GM21529 (cell line): ENCODE measurements around the gene RNASE4.
"Not testable (repeated sequence)": the region's sequence is repeated elsewhere in the genome, so short reads cannot be mapped to it uniquely, and the experiment has no call there.

Source experiments
- ATAC-seq: cut with Tn5 transposase; IDR thresholded peaks from one replicate; pipeline ENCODE4 v1.9.1; 2021; ENCODE audit not compliant: unreplicated experiment

RNASE4 gene

DNA sequence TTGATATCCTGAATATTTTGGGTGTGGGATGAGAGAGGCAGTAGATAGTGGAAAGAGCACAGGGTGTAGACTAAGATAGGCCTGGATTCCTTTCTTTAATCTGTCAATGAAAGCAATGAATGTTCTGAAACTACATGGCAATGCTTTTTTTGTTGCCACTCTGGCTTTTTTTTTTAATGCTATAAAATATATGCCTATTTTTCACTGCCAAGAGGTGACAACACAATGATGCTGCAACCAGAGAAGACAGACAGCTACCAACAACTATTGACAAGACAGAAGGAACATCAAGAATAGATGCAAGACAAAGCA, 13.6 kb downstream of the RNASE4 start:
- ATAC-seq, result no peak

DNA sequence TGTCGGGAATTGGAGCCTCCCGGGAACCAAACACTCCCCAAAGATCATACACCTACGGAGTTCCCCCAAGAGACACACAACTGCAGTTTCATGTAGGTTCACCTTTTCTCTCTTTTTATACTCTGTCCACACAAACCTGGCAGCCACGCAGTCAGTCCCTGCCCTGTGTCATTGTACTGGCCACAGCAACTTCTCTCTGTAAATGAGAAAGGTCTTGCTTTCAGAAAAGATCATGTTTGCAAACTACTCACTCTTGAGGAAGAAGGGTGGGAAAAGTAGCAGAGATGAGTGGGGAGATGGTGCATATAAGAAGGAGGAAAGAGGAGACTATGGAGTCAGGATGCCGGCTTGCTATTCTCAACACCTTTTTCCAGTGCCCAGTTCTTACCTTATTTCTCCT, 14.6 kb downstream of the RNASE4 start:
- ATAC-seq, result no peak

DNA sequence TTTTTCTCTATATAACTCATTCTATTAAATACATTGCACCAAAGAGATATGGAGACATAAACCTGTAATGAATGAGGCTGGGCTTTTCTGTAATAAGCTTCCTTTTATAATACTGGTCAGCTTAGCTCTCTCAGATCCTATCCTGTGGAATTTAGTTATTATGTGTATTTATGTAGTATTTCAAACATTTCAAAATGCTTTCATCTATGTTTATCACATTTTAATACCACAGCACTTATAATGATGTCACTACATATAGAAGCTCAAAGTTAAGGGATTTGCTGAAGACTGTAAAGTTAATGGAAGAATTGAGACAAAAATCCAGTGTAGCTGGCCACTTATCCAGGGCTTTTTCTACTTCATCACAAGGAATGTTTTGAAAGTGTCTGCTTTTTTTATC, 15.6 kb downstream of the RNASE4 start:
- no peak for ATAC-seq

GRCh38 chr14:20700965-20701364, 16.6 kb downstream of the RNASE4 start:
- not testable (repeated sequence) for ATAC-seq

- no peak for ATAC-seq
These were observed 22.4 kb downstream of the RNASE4 start for GRCh38 chr14:20706657-20707355.

DNA sequence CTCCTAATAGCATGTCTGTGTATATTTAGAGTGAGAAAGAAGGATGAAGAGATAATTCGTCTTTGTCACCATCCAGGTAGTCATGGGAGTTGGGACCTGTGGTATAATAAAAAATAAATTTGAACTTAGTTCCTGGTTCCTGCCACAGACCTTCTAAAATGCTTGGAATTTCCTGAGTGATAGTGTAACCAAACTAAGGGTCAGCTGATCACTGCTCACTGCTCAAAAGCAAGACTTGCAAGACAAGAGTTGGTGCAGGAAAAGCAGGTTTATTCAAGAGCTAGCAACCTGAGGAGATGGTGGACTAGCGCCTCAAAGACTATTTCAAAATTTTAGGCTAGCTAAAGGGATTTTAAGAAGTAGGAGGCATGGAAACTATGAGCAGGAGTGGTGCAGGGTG, 23.3 kb downstream of the RNASE4 start:
- no peak for ATAC-seq

GRCh38 chr14:20711261-20711660, 26.9 kb downstream of the RNASE4 start:
- ATAC-seq, result no peak

- no peak for ATAC-seq
These were observed 27.3 kb downstream of the RNASE4 start for GRCh38 chr14:20711685-20712084.

DNA sequence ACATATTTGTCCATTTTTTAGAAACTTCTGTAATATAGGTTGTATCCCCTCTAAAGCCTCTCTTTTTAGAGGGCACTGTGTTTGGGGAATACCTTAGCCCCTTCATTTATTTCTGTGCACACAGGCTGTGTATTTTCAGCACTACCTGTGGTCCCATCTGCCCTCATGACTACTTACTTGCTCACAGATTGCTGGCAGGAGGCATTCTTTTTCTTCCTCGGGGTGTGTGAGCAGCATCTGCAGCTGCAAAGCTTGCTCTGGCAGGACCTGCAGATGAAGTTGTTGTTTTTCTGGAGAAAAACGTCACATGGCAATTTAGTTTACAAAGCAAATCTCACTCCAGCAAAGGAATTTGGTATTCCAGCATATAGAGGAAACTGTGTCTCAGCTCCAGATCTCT, 28.5 kb downstream of the RNASE4 start:
- no peak for ATAC-seq

- no peak for ATAC-seq
These were observed 30.4 kb downstream of the RNASE4 start for GRCh38 chr14:20714593-20715250.

DNA sequence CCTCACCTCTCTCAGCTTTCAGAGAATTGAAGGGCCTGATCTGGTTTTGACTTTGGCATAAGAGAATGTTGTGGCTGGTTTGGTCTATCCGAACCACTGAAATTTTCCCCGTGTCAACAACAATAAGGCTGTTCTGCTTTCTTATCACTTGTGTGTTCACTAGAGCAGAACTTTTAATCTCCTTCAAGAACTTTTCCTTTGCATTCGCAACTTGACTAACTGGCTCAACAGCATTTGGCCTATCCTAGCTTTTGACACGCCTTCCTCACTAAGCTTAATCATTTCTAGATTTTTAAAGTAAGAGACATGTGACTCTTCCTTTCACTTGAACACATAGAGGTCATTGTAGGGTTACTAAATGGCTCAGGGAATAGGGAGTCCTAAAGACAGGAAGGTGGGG, 35.4 kb downstream of the RNASE4 start:
- ATAC-seq, result no peak

- ATAC-seq, result no peak
These were observed 36.4 kb downstream of the RNASE4 start for GRCh38 chr14:20720741-20721140.

- no peak for ATAC-seq
These were observed 37.7 kb downstream of the RNASE4 start for GRCh38 chr14:20722016-20722415.

DNA sequence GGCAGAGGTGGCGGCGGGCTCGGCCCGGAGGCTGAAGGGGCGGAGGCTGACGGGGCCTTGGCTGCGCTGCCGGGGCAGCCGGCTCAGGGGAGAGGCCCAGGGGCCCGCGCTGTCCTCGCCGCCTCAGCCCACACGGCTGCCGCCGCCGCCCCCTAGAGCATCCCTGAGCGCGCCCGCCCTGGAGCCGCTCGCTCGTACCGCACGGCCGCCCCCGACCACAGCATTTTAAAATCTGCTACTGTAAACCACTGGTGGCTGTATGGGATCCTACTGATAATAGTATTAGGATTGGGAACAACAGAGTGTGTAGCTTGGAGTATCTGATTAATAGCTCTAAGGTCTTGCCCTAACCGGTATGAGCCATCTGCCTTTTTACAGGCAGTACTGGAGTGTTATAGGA, 39.1 kb downstream of the RNASE4 start:
- ATAC-seq, result no peak

DNA sequence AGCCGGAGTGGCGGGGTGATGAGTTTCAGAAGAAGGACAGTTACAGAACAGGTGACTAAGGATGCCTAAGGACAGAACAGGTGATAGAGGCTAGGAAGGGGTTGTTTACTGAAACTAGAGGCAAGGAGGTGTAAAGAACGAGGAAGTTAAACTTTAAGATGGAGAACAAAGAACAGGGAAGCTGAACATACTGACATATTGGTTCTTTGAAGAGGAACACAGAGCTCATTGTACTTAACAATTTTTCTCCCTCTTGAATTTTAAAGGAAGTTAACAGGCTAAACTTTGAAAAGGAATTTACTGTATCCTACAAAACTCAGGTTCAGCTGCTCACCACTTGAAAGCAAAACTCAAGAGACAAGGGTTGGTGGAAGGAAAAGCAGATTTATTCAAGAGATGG, 41.8 kb downstream of the RNASE4 start:
- not testable (repeated sequence) for ATAC-seq

GRCh38 chr14:20726531-20726930, 42.2 kb downstream of the RNASE4 start:
- ATAC-seq, result no peak

GRCh38 chr14:20730891-20731290, 46.5 kb downstream of the RNASE4 start:
- no peak for ATAC-seq

GRCh38 chr14:20732477-20732876, 48.1 kb downstream of the RNASE4 start:
- no peak for ATAC-seq

GRCh38 chr14:20732979-20733635, 48.7 kb downstream of the RNASE4 start:
- no peak for ATAC-seq

DNA sequence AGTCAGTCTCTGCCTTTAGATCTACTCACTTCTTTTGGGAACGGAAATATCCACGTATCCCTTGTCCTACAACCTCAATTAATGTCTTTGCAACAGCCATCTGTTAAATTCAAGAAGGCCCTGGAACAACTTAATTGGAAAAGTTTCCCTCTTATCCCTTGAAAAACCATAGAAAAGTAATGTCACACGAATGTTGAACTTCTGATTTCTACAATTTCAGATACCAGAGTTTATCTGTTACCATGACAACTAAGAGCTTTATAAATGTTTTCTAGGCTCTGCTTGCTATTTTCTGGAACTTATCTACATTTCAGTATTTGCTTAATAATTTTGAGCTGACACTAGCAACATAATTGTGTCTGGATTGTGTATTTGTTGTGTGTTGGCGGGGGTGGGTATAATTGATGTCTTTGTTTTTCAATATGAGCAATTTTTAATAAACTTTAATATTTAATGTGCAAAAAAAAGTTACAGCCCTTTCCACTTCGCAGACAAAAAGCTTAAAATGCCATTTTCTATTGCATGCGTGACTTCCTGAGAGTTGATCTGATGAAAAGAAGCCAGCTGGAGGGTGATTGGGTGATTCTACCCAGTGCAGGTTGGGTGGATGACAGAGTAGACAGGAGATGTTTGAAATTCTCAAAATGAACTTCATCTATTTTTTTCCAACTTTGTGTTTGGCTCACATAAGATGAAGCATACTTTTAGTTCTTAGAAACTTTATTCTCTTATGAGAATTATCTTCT, 49.5 kb downstream of the RNASE4 start:
- ATAC-seq, result no peak

GRCh38 chr14:20734430-20734806, 50.1 kb downstream of the RNASE4 start:
- no peak for ATAC-seq

- ATAC-seq, result not testable (repeated sequence)
These were observed 53.9 kb downstream of the RNASE4 start for GRCh38 chr14:20738292-20738691.
